NCI-H2029 treated with DMSO at 0.1 percent for 48 hours (cell line): ENCODE results near the gene SAMD11.
"Not testable (repeated sequence)": the region's sequence is repeated elsewhere in the genome, so short reads cannot be mapped to it uniquely, and the experiment has no call there.

Source experiments
- DNase-seq: peaks from one replicate; lab custom pipeline; 2025; lab: John Stamatoyannopoulos, UW

Gene SAMD11

GRCh38 chr1:923131-923990 is at the start of gene SAMD11:
TSS of gene SAMD11 (plus strand) at chr1:923923. CDS start at chr1:924432, 509 bp downstream.
- DNase-seq = no peak

GRCh38 chr1:876428-877208 is 47.1 kb upstream of the SAMD11 start:
- not testable (repeated sequence) for DNase-seq

- DNase-seq = not testable (repeated sequence)
Observed at GRCh38 chr1:877209-877986, 46.3 kb upstream of the SAMD11 start.

- not testable (repeated sequence) for DNase-seq
Observed at GRCh38 chr1:880511-880910, 43.2 kb upstream of the SAMD11 start.

GRCh38 chr1:880915-881314 is 42.8 kb upstream of the SAMD11 start:
- not testable (repeated sequence) for DNase-seq

- no peak for DNase-seq
Observed at GRCh38 chr1:886311-886710, 37.4 kb upstream of the SAMD11 start.

- DNase-seq = no peak
Observed at GRCh38 chr1:886760-887159, 37.0 kb upstream of the SAMD11 start.

- no peak for DNase-seq
Observed at GRCh38 chr1:888297-888696, 35.4 kb upstream of the SAMD11 start.

GRCh38 chr1:889774-890173 is 33.9 kb upstream of the SAMD11 start:
- DNase-seq = not testable (repeated sequence)

- not testable (repeated sequence) for DNase-seq
Observed at GRCh38 chr1:890234-890633, 33.5 kb upstream of the SAMD11 start.

- DNase-seq = no peak
Observed at GRCh38 chr1:890661-891060, 33.1 kb upstream of the SAMD11 start.

GRCh38 chr1:897226-897625 is 26.5 kb upstream of the SAMD11 start:
- no peak for DNase-seq

- not testable (repeated sequence) for DNase-seq
Observed at GRCh38 chr1:897951-898350, 25.8 kb upstream of the SAMD11 start.

GRCh38 chr1:899636-900317 is 23.9 kb upstream of the SAMD11 start:
- DNase-seq = no peak

- no peak for DNase-seq
Observed at GRCh38 chr1:901108-901859, 22.4 kb upstream of the SAMD11 start.

- DNase-seq = no peak
Observed at GRCh38 chr1:902802-903201, 20.9 kb upstream of the SAMD11 start.

GRCh38 chr1:903305-903704 is 20.4 kb upstream of the SAMD11 start:
- DNase-seq = no peak

GRCh38 chr1:903721-904271 is 19.9 kb upstream of the SAMD11 start:
- DNase-seq = no peak

GRCh38 chr1:904310-904950 is 19.3 kb upstream of the SAMD11 start:
- no peak for DNase-seq
